CD4-positive, alpha-beta memory T cell (primary cell): ENCODE results near the gene LPIN3. TPM values are rescaled to one million over a fixed set of nuclear protein-coding genes. Genes with fewer than 3 reads are reported as not detected.

Source experiments
- CTCF ChIA-PET: fragments of 350-600 bp; sonication (Branson Sonifier 250); formaldehyde crosslinking; loops from one replicate; lab custom pipeline; 2021; ENCODE audit warnings: inconsistent platforms; ENCODE audit not compliant: partially characterized antibody; lab: Charles Lee
- POLR2A ChIA-PET: fragments of 350-600 bp; sonication (Branson Sonifier 250); formaldehyde crosslinking; loops from one replicate; lab custom pipeline; 2021; ENCODE audit not compliant: partially characterized antibody; lab: Charles Lee
- DNase-seq, 5 donors: peaks; one replicate each; pipeline versions ENCODE4 v3.0.0 to v3.0.0-alpha.2; 2020 to 2022; ENCODE audit warnings: mixed read lengths in 1 of 5
- H3K27ac ChIP-seq: one replicate; pipeline ENCODE4 v1.7.0; 2013; ENCODE audit warnings: low read depth, low read length
- H3K27me3 ChIP-seq: 2 replicates; pipeline ENCODE4 v1.7.0; 2013; ENCODE audit warnings: mild to moderate bottlenecking, low read length, moderate library complexity; ENCODE audit not compliant: insufficient read depth
- H3K36me3 ChIP-seq: 2 replicates; pipeline ENCODE4 v1.7.0; 2013; ENCODE audit warnings: mild to moderate bottlenecking, low read length, moderate library complexity; ENCODE audit not compliant: insufficient read depth
- H3K4me1 ChIP-seq: 2 replicates; pipeline ENCODE4 v1.7.0; 2013; ENCODE audit warnings: mild to moderate bottlenecking, low read length, moderate library complexity; ENCODE audit not compliant: insufficient read depth
- H3K4me3 ChIP-seq, 2 donors: one replicate each; pipeline ENCODE4 v1.7.0; 2013; ENCODE audit warnings: low read length in 2 of 2, mild to moderate bottlenecking in 1 of 2
- H3K9me3 ChIP-seq, 2 donors: one replicate each; pipeline ENCODE4 v1.7.0; 2013; ENCODE audit warnings: low read length in 2 of 2, control low read depth in 1 of 2; ENCODE audit not compliant: control insufficient read depth in 1 of 2
- H3K27ac Mint-ChIP-seq, 7 donors: one replicate each; pipeline ENCODE4 v1.8.0; 2020 to 2021; ENCODE audit warnings: mixed read lengths in 7 of 7, mild to moderate bottlenecking in 6 of 7, inconsistent platforms in 3 of 7, moderate library complexity in 3 of 7
- H3K27me3 Mint-ChIP-seq, 2 donors: one replicate each; pipeline ENCODE4 v1.8.0; 2020 to 2021; ENCODE audit warnings: mixed read lengths in 2 of 2
- H3K36me3 Mint-ChIP-seq, 2 donors: one replicate each; pipeline ENCODE4 v1.8.0; 2020 to 2021; ENCODE audit warnings: mixed read lengths in 2 of 2, inconsistent platforms in 1 of 2, mild to moderate bottlenecking in 1 of 2
- H3K4me1 Mint-ChIP-seq, 4 donors: one replicate each; pipeline ENCODE4 v1.8.0; 2020 to 2021; ENCODE audit warnings: mixed read lengths in 4 of 4, mild to moderate bottlenecking in 1 of 4
- H3K4me3 Mint-ChIP-seq, 8 donors: one replicate each; pipeline ENCODE4 v1.8.0; 2020 to 2021; ENCODE audit warnings: mixed read lengths in 8 of 8, mild to moderate bottlenecking in 7 of 8, moderate library complexity in 6 of 8, inconsistent platforms in 3 of 8
- H3K9me3 Mint-ChIP-seq, 8 donors: one replicate each; pipeline ENCODE4 v1.8.0; 2020 to 2021; ENCODE audit warnings: mixed read lengths in 8 of 8, mild to moderate bottlenecking in 5 of 8, inconsistent platforms in 3 of 8, moderate library complexity in 1 of 8
- intact Hi-C: fragments of 100-400 bp; cut with micrococcal nuclease; formaldehyde crosslinking; loops from one replicate; pipeline ENCODE4 v1.15.1; 2023
- polyA plus RNA-seq, 2 donors: library from polyadenylated mRNA; unstranded; fragments of 300-500 nt; fragmentation: Illumina TruSeq; gene quantifications; one replicate each; pipeline ENCODE4 v1.2.3, GENCODE V29; 2021
- total RNA-seq, 2 experiments: library from RNA; stranded (reverse); gene quantifications; one replicate each; pipeline ENCODE4 v1.2.3, GENCODE V29; 2021

LPIN3 gene
- total and polyA plus RNA-seq, 4 experiments from 2014 or later = 0.11 to 0.17 TPM; not detected in 2

GRCh38 chr20:41320976-41321375 lies 19.6 kb upstream of the LPIN3 start:
- peak overlapping the region in 1 of 7 donors; percentile 7 for H3K27ac Mint-ChIP-seq
- Histone ChIP-seq H3K9me3 (no peaks in the 10 kb centered on the region), H3K4me3 (no peak overlapping the region), H3K27ac (no peak overlapping the region), H3K4me1 (peaks cover 16% of the 10 kb centered on the region), H3K27me3 (no peaks in the 10 kb centered on the region), H3K36me3 (no peaks in the 10 kb centered on the region)
- H3K4me3 Mint-ChIP-seq = no peak overlapping the region
- CTCF ChIA-PET = interaction anchor here (1.2 kb wide), 1 partner anchor 9 kb away, joined by 4 read pairs; no protein-coding TSS in a partner anchor
- DNase-seq = no peak
- H3K4me1 Mint-ChIP-seq = peaks cover 5 to 25% (median 16%) of the 10 kb centered on the region in 4 donors
- H3K27me3 Mint-ChIP-seq = no peaks in the 10 kb centered on the region
- H3K36me3 Mint-ChIP-seq = no peaks in the 10 kb centered on the region
- no peaks in the 10 kb centered on the region for H3K9me3 Mint-ChIP-seq
- intact Hi-C loops = no loop called here
- POLR2A ChIA-PET = interaction anchor here (0.6 kb wide), 1 partner anchor 183 kb away, joined by 3 read pairs; no protein-coding TSS in a partner anchor

GRCh38 chr20:41327178-41327577 lies 13.4 kb upstream of the LPIN3 start:
- CTCF ChIA-PET = interaction anchor here (1.2 to 2.1 kb wide), 3 partner anchors 11 to 336 kb away, joined by 4 to 6 read pairs (median 5); no protein-coding TSS in a partner anchor
- intact Hi-C loops = no loop called here
- POLR2A ChIA-PET = no interaction called here

GRCh38 chr20:41329435-41330342 lies 10.9 kb upstream of the LPIN3 start:
- Mint-ChIP-seq H3K27ac (peak overlapping the region in 6 of 7 donors; percentile 1 to 67 (median 32)), H3K4me1 (peaks cover 7 to 16% (median 9%) of the 10 kb centered on the region in 4 donors), H3K4me3 (peak overlapping the region in 4 of 8 donors; percentile 4 to 55 (median 18)), H3K9me3 (no peaks in the 10 kb centered on the region), H3K27me3 (peaks cover 0 to 3% of the 10 kb centered on the region in 2 donors), H3K36me3 (no peaks in the 10 kb centered on the region)
- Histone ChIP-seq H3K27me3 (no peaks in the 10 kb centered on the region), H3K4me3 (no peak overlapping the region), H3K36me3 (no peaks in the 10 kb centered on the region), H3K4me1 (peaks cover 10% of the 10 kb centered on the region), H3K9me3 (no peaks in the 10 kb centered on the region), H3K27ac (no peak overlapping the region)
- CTCF ChIA-PET = interaction anchor here (0.7 to 1.4 kb wide), 7 partner anchors 9 to 196 kb away, joined by 3 to 12 read pairs (median 3); partner anchors contain the start of gene LPIN3
- POLR2A ChIA-PET = interaction anchor here (0.7 to 0.8 kb wide), 2 partner anchors 13 to 173 kb away, joined by 3 to 4 read pairs; no protein-coding TSS in a partner anchor
- DNase-seq = peak; percentile 30 to 64 (median 39)
- intact Hi-C loops = no loop called here

More at GRCh38 chr20:41327178-41327577, 13.4 kb upstream of the LPIN3 start:
- Mint-ChIP-seq H3K36me3 (no peaks in the 10 kb centered on the region), H3K4me1 (peaks cover 7 to 16% (median 9%) of the 10 kb centered on the region in 4 donors), H3K9me3 (no peaks in the 10 kb centered on the region), H3K4me3 (no peak overlapping the region), H3K27ac (peak overlapping the region in 2 of 7 donors; percentile 22 to 67), H3K27me3 (peaks cover 0 to 2% of the 10 kb centered on the region in 2 donors)
- H3K27ac ChIP-seq = no peak overlapping the region
- no peaks in the 10 kb centered on the region for H3K36me3 ChIP-seq
- DNase-seq = no peak
- no peak overlapping the region for H3K4me3 ChIP-seq
- H3K4me1 ChIP-seq = peaks cover 10% of the 10 kb centered on the region
- no peaks in the 10 kb centered on the region for H3K27me3 ChIP-seq
- no peaks in the 10 kb centered on the region for H3K9me3 ChIP-seq

GRCh38 chr20:41330343-41330720 lies 10.3 kb upstream of the LPIN3 start:
- Mint-ChIP-seq H3K27me3 (peaks cover 0 to 3% of the 10 kb centered on the region in 2 donors), H3K4me1 (peaks cover 7 to 16% (median 9%) of the 10 kb centered on the region in 4 donors), H3K27ac (no peak overlapping the region)

DNA sequence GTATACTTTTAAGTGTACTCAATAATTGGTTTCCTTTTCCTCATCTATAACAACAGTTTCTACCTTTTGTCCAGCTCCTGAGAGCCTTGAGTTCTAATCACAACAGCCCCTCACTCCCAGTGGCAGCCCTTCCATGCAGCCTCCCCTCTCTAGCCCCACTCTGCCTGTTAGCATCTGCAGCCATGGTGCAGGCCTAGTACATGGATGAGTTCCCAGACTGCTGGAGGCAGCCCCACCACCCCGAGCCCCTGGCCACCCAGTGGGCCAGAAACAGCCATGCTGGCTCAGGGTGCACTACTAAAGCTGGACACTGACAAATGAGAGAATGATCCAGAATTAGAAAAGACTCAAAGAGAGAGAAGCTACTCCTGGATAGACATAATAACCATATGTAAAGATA lies 9.7 kb upstream of the LPIN3 start:
- H3K27me3 ChIP-seq = no peaks in the 10 kb centered on the region
- H3K27ac ChIP-seq = no peak overlapping the region
- Mint-ChIP-seq H3K4me3 (peak overlapping the region in 1 of 8 donors; percentile 39), H3K27me3 (peaks cover 0 to 3% of the 10 kb centered on the region in 2 donors), H3K36me3 (no peaks in the 10 kb centered on the region), H3K27ac (no peak overlapping the region), H3K9me3 (no peaks in the 10 kb centered on the region), H3K4me1 (peaks cover 7 to 16% (median 9%) of the 10 kb centered on the region in 4 donors)
- ChIA-PET CTCF (interaction anchor here (0.6 kb wide), 1 partner anchor 21 kb away, joined by 3 read pairs; no protein-coding TSS in a partner anchor), POLR2A (no interaction called here)
- intact Hi-C loops = no loop called here
- no peak overlapping the region for H3K4me3 ChIP-seq
- H3K9me3 ChIP-seq = no peaks in the 10 kb centered on the region
- DNase-seq = no peak
- no peaks in the 10 kb centered on the region for H3K36me3 ChIP-seq
- peaks cover 10% of the 10 kb centered on the region for H3K4me1 ChIP-seq

More at GRCh38 chr20:41330343-41330720, 10.3 kb upstream of the LPIN3 start:
- Mint-ChIP-seq H3K4me3 (no peak overlapping the region), H3K9me3 (no peaks in the 10 kb centered on the region), H3K36me3 (no peaks in the 10 kb centered on the region)
- DNase-seq = no peak
- H3K9me3 ChIP-seq = no peaks in the 10 kb centered on the region
- H3K27ac ChIP-seq = no peak overlapping the region
- CTCF ChIA-PET = interaction anchor here (0.7 to 1.4 kb wide), 4 partner anchors 9 to 195 kb away, joined by 3 to 12 read pairs (median 5); no protein-coding TSS in a partner anchor
- H3K4me3 ChIP-seq = no peak overlapping the region
- POLR2A ChIA-PET = interaction anchor here (0.8 kb wide), 1 partner anchor 14 kb away, joined by 3 read pairs; no protein-coding TSS in a partner anchor
- H3K4me1 ChIP-seq = peaks cover 10% of the 10 kb centered on the region
- H3K36me3 ChIP-seq = no peaks in the 10 kb centered on the region
- no peaks in the 10 kb centered on the region for H3K27me3 ChIP-seq
- intact Hi-C loops = no loop called here

GRCh38 chr20:41331731-41332130 lies 8.9 kb upstream of the LPIN3 start:
- Mint-ChIP-seq H3K4me1 (peaks cover 7 to 16% (median 9%) of the 10 kb centered on the region in 4 donors), H3K27me3 (peaks cover 0 to 3% of the 10 kb centered on the region in 2 donors), H3K36me3 (no peaks in the 10 kb centered on the region), H3K9me3 (no peaks in the 10 kb centered on the region), H3K4me3 (no peak overlapping the region), H3K27ac (no peak overlapping the region)
- ChIA-PET CTCF (no interaction called here), POLR2A (no interaction called here)
- Histone ChIP-seq H3K9me3 (no peaks in the 10 kb centered on the region), H3K27me3 (no peaks in the 10 kb centered on the region), H3K27ac (no peak overlapping the region), H3K4me1 (peaks cover 10% of the 10 kb centered on the region), H3K36me3 (no peaks in the 10 kb centered on the region), H3K4me3 (no peak overlapping the region)
- intact Hi-C loops = no loop called here
- DNase-seq = no peak

- H3K36me3 ChIP-seq = no peaks in the 10 kb centered on the region
- intact Hi-C loops = no loop called here
- H3K9me3 Mint-ChIP-seq = no peaks in the 10 kb centered on the region
- peaks cover 5 to 14% (median 9%) of the 10 kb centered on the region in 4 donors for H3K4me1 Mint-ChIP-seq
- DNase-seq = no peak
- H3K4me1 ChIP-seq = peaks cover 10% of the 10 kb centered on the region
- H3K9me3 ChIP-seq = no peaks in the 10 kb centered on the region
- no peak overlapping the region for H3K4me3 Mint-ChIP-seq
- H3K4me3 ChIP-seq = no peak overlapping the region
- CTCF ChIA-PET = interaction anchor here (0.8 to 1.2 kb wide), 2 partner anchors 21 to 161 kb away, joined by 3 read pairs; no protein-coding TSS in a partner anchor
- peaks cover 0 to 3% of the 10 kb centered on the region in 2 donors for H3K27me3 Mint-ChIP-seq
- no peak overlapping the region for H3K27ac Mint-ChIP-seq
- no peaks in the 10 kb centered on the region for H3K27me3 ChIP-seq
- no peak overlapping the region for H3K27ac ChIP-seq
- H3K36me3 Mint-ChIP-seq = no peaks in the 10 kb centered on the region
- POLR2A ChIA-PET = no interaction called here
These were observed 6.6 kb upstream of the LPIN3 start for GRCh38 chr20:41334036-41334435.
